ENCODE data around the gene GAP43.

DNA sequence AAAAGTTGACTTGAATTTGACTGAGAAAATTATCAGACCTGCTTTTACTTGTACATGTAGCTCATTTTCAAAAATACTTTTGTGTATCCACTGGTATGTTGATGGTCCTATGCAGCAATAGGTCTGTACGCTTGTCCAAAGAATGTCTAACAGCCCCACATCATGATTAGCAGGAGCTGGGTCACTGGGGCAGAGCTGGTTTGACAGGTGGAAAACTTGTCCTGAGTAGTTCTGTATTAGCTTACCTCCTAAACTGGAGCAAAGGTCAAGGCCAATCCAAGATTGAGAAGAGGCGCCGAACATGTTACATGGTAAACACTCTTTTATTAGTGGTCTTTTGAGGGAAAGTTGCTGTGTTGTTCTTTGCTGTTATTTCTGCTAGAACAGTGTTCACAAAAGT is 50.6 kb downstream of the GAP43 start:
- TF ChIP-seq POLR2A (IDR thresholded peaks at IDR 0.05), result no peak
- TF ChIP-seq, protein P1, sequence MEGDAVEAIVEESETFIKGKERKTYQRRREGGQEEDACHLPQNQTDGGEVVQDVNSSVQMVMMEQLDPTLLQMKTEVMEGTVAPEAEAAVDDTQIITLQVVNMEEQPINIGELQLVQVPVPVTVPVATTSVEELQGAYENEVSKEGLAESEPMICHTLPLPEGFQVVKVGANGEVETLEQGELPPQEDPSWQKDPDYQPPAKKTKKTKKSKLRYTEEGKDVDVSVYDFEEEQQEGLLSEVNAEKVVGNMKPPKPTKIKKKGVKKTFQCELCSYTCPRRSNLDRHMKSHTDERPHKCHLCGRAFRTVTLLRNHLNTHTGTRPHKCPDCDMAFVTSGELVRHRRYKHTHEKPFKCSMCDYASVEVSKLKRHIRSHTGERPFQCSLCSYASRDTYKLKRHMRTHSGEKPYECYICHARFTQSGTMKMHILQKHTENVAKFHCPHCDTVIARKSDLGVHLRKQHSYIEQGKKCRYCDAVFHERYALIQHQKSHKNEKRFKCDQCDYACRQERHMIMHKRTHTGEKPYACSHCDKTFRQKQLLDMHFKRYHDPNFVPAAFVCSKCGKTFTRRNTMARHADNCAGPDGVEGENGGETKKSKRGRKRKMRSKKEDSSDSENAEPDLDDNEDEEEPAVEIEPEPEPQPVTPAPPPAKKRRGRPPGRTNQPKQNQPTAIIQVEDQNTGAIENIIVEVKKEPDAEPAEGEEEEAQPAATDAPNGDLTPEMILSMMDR (IDR thresholded peaks at IDR 0.05), result no peak
